ENCODE measurements around the gene CES5A.
"Not testable (repeated sequence)": the region's sequence is repeated elsewhere in the genome, so short reads cannot be mapped to it uniquely, and the experiment has no call there.

Gene CES5A

GRCh38 chr16:55817236-55817912, 57.8 kb downstream of the CES5A start:
- Histone ChIP-seq H3K27me3 (ENCODE audit: insufficient read depth, low read length) (no peaks in the 10 kb centered on the region), H3K9me3 (ENCODE audit: low read length) (no peaks in the 10 kb centered on the region), H3K4me1 (ENCODE audit: insufficient read depth, low read length, severe bottlenecking) (no peaks in the 10 kb centered on the region), H3K36me3 (ENCODE audit: insufficient read depth, low read length) (no peaks in the 10 kb centered on the region), H3K27ac (ENCODE audit: low read depth, low read length, poor library complexity, severe bottlenecking) (no peak overlapping the region), H4K20me1 (ENCODE audit: insufficient read depth, low read length) (no peaks in the 10 kb centered on the region), H2AFZ (ENCODE audit: low read length) (no peak overlapping the region), H3K9ac (ENCODE audit: low read length) (no peak overlapping the region), H3F3A (ENCODE audit: insufficient read depth, low read length) (no peaks in the 10 kb centered on the region), H3K4me3 (ENCODE audit: low read depth, low read length, poor library complexity, severe bottlenecking) (no peak overlapping the region), H3K4me2 (ENCODE audit: low read length) (no peak overlapping the region), H3K79me2 (ENCODE audit: insufficient read depth, low read length) (no peaks in the 10 kb centered on the region), H3K9me2 (ENCODE audit: low read depth, low read length) (no peaks in the 10 kb centered on the region)
- TF ChIP-seq, protein P1, sequence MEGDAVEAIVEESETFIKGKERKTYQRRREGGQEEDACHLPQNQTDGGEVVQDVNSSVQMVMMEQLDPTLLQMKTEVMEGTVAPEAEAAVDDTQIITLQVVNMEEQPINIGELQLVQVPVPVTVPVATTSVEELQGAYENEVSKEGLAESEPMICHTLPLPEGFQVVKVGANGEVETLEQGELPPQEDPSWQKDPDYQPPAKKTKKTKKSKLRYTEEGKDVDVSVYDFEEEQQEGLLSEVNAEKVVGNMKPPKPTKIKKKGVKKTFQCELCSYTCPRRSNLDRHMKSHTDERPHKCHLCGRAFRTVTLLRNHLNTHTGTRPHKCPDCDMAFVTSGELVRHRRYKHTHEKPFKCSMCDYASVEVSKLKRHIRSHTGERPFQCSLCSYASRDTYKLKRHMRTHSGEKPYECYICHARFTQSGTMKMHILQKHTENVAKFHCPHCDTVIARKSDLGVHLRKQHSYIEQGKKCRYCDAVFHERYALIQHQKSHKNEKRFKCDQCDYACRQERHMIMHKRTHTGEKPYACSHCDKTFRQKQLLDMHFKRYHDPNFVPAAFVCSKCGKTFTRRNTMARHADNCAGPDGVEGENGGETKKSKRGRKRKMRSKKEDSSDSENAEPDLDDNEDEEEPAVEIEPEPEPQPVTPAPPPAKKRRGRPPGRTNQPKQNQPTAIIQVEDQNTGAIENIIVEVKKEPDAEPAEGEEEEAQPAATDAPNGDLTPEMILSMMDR (IDR thresholded peaks at IDR 0.05; ENCODE audit: low read length), result no peak
- TF ChIP-seq EZH2 (IDR thresholded peaks at IDR 0.05; ENCODE audit: borderline replicate concordance, low read length), result no peak

GRCh38 chr16:55816222-55816621, 59.0 kb downstream of the CES5A start:
- not testable (repeated sequence) for H3F3A ChIP-seq (ENCODE audit: insufficient read depth, low read length); H3K27ac ChIP-seq (ENCODE audit: low read depth, low read length, poor library complexity, severe bottlenecking); H3K4me1 ChIP-seq (ENCODE audit: insufficient read depth, low read length, severe bottlenecking); H3K9me3 ChIP-seq (ENCODE audit: low read length); H3K79me2 ChIP-seq (ENCODE audit: insufficient read depth, low read length); H2AFZ ChIP-seq (ENCODE audit: low read length); H3K9me2 ChIP-seq (ENCODE audit: low read depth, low read length); H3K36me3 ChIP-seq (ENCODE audit: insufficient read depth, low read length); H3K4me2 ChIP-seq (ENCODE audit: low read length); H3K4me3 ChIP-seq (ENCODE audit: low read depth, low read length, poor library complexity, severe bottlenecking); H3K27me3 ChIP-seq (ENCODE audit: insufficient read depth, low read length); H4K20me1 ChIP-seq (ENCODE audit: insufficient read depth, low read length); H3K9ac ChIP-seq (ENCODE audit: low read length)

DNA sequence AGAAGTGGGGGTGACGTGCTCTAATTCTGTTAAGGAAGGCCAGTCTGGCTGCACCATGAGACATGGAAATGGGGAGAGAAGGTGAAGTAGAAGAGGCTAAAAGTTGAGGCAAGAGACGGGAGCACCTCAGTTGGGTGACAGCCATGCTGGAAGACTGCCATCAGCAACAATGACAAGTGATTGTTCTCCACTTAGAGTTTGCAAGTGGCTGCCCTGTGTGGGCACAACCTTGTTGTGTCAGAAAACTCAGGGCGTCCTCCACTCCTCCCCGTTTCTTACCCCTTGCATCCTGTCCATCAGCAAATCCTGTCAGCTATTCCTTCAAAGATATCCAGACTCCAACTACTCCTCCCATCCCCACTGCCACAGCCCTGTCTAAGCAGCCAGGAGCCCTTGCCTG, 59.9 kb downstream of the CES5A start:
- Histone ChIP-seq H3K4me2 (ENCODE audit: low read length) (no peak overlapping the region), H2AFZ (ENCODE audit: low read length) (no peak overlapping the region), H3K9ac (ENCODE audit: low read length) (no peak overlapping the region), H3K4me1 (ENCODE audit: insufficient read depth, low read length, severe bottlenecking) (no peaks in the 10 kb centered on the region), H3K79me2 (ENCODE audit: insufficient read depth, low read length) (no peaks in the 10 kb centered on the region), H3K36me3 (ENCODE audit: insufficient read depth, low read length) (no peaks in the 10 kb centered on the region), H3K27ac (ENCODE audit: low read depth, low read length, poor library complexity, severe bottlenecking) (no peak overlapping the region), H3K9me2 (ENCODE audit: low read depth, low read length) (no peaks in the 10 kb centered on the region), H3K27me3 (ENCODE audit: insufficient read depth, low read length) (no peaks in the 10 kb centered on the region), H3F3A (ENCODE audit: insufficient read depth, low read length) (no peaks in the 10 kb centered on the region), H3K9me3 (ENCODE audit: low read length) (no peaks in the 10 kb centered on the region), H4K20me1 (ENCODE audit: insufficient read depth, low read length) (no peaks in the 10 kb centered on the region), H3K4me3 (ENCODE audit: low read depth, low read length, poor library complexity, severe bottlenecking) (no peak overlapping the region)
- TF ChIP-seq, protein P1 (IDR thresholded peaks at IDR 0.05; ENCODE audit: low read length), result no peak
- TF ChIP-seq EZH2 (IDR thresholded peaks at IDR 0.05; ENCODE audit: borderline replicate concordance, low read length), result no peak

DNA sequence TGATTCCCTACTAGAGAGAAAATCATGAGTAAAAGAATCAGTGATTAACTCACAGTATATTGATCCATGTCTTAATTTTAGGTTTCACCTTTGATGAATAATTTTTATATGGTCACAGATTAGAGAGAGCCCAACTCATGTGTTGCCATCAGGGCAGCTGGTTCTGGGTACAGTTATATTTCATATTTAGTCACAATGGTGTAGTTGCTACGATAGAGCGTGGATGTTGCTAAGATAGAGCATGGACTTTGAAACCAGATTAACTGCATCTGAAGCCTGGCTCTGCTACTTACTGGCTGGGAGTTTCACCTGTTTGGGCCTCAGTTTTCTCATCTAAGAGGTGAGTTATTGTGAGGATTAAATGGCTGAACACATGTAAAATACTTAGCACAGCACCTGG, 61.0 kb downstream of the CES5A start:
- not testable (repeated sequence) for H3K27me3 ChIP-seq (ENCODE audit: insufficient read depth, low read length); H3K36me3 ChIP-seq (ENCODE audit: insufficient read depth, low read length)

GRCh38 chr16:55813730-55814129, 61.4 kb downstream of the CES5A start:
- not testable (repeated sequence) for H3K4me2 ChIP-seq (ENCODE audit: low read length); H2AFZ ChIP-seq (ENCODE audit: low read length); H3K27me3 ChIP-seq (ENCODE audit: insufficient read depth, low read length); H3F3A ChIP-seq (ENCODE audit: insufficient read depth, low read length); H4K20me1 ChIP-seq (ENCODE audit: insufficient read depth, low read length); H3K27ac ChIP-seq (ENCODE audit: low read depth, low read length, poor library complexity, severe bottlenecking); H3K9me2 ChIP-seq (ENCODE audit: low read depth, low read length); H3K9ac ChIP-seq (ENCODE audit: low read length); H3K9me3 ChIP-seq (ENCODE audit: low read length); H3K4me3 ChIP-seq (ENCODE audit: low read depth, low read length, poor library complexity, severe bottlenecking); H3K4me1 ChIP-seq (ENCODE audit: insufficient read depth, low read length, severe bottlenecking); H3K36me3 ChIP-seq (ENCODE audit: insufficient read depth, low read length); H3K79me2 ChIP-seq (ENCODE audit: insufficient read depth, low read length)

More for the DNA sequence above, 61.0 kb downstream of the CES5A start:
- H3K4me2 ChIP-seq (ENCODE audit: low read length); H3K9me3 ChIP-seq (ENCODE audit: low read length); H3K9me2 ChIP-seq (ENCODE audit: low read depth, low read length); H2AFZ ChIP-seq (ENCODE audit: low read length); H3K4me1 ChIP-seq (ENCODE audit: insufficient read depth, low read length, severe bottlenecking); H4K20me1 ChIP-seq (ENCODE audit: insufficient read depth, low read length); H3K27ac ChIP-seq (ENCODE audit: low read depth, low read length, poor library complexity, severe bottlenecking); H3K4me3 ChIP-seq (ENCODE audit: low read depth, low read length, poor library complexity, severe bottlenecking); H3K9ac ChIP-seq (ENCODE audit: low read length); H3K79me2 ChIP-seq (ENCODE audit: insufficient read depth, low read length); H3F3A ChIP-seq (ENCODE audit: insufficient read depth, low read length): not testable (repeated sequence)
